ENCODE data around the gene QKI. TPM values are rescaled to one million over a fixed set of nuclear protein-coding genes. Genes with fewer than 3 reads are reported as not detected.
A peak's percentile ranks its signal among the peaks of the same experiment; 100 is the strongest.

QKI gene
- total RNA-seq, 3 donors from 2014 or later, result 158 to 304 (median 172) TPM

DNA sequence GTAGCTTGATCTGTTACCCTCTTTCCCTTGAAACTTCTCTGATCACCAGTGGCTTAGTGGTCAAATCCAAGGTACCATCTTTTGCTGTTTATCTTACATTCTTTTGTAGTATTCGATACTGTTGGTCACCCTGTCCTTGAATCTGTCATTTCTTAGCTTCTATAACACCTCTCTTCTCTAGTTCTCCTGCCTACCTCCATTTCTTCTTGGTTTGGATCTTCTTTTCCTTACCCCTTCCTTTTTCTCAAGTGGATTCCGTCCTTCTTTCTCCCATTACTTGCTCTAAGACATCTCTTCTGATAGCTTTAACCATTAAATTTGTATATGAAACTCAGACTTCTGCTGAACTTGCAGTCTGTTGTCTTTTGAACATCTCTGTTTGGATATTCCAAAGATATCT, 39.9 kb downstream of the QKI start:
- intact Hi-C loops (cut with DNase I; ENCODE audit: low total_unique reads), result no loop called here
- H3K36me3 ChIP-seq, result no peaks in the 10 kb centered on the region
- no peak overlapping the region for H3K4me3 ChIP-seq
- no peak for TF ChIP-seq POLR2AphosphoS5 (IDR thresholded peaks at IDR 0.05)
- no peak for TF ChIP-seq CTCF (IDR thresholded peaks at IDR 0.05)
- no peak for TF ChIP-seq POLR2A (IDR thresholded peaks at IDR 0.05)
- no peak for DNase-seq (ENCODE audit: low spot score in 2 of 2)
- no peaks in the 10 kb centered on the region for H3K27me3 ChIP-seq
- no peak overlapping the region for H3K27ac ChIP-seq
- peaks cover 0 to 10% of the 10 kb centered on the region in 2 donors for H3K4me1 ChIP-seq
- no peaks in the 10 kb centered on the region for H3K9me3 ChIP-seq

DNA sequence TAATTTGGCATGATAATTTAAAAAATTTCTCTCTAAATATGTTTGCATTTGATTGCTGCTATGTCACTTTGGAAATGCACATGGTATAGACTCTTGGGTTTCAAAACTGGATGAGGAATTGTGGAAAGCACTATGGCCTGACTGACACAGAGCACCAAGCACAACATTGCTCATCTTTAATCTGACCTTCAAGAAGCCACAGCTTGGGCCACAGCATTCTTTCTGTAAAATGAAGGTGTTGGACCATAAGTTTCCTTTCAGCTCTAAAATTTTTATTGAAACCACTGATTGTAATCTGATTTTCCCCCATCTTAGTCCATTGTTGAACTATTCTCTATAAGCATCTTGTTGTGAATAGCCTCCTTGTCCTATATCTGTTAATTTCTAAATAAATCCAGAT, 41.0 kb downstream of the QKI start:
- H3K36me3 ChIP-seq, result no peaks in the 10 kb centered on the region
- no peak overlapping the region for H3K27ac ChIP-seq
- H3K4me3 ChIP-seq, result no peak overlapping the region
- no peak for DNase-seq (ENCODE audit: low spot score in 2 of 2)
- no peaks in the 10 kb centered on the region for H3K9me3 ChIP-seq
- no peaks in the 10 kb centered on the region for H3K27me3 ChIP-seq
- TF ChIP-seq CTCF (IDR thresholded peaks at IDR 0.05) (no peak), POLR2A (IDR thresholded peaks at IDR 0.05) (no peak)
- intact Hi-C loops (cut with DNase I; ENCODE audit: low total_unique reads), result loop anchor here (5.0 kb wide), 1 partner anchor 737 kb away; no protein-coding TSS in a partner anchor
- H3K4me1 ChIP-seq, result peaks cover 0 to 10% of the 10 kb centered on the region in 2 donors

GRCh38 chr6:163457637-163458561, 43.4 kb downstream of the QKI start:
- peaks cover 0 to 10% of the 10 kb centered on the region in 2 donors for H3K4me1 ChIP-seq
- intact Hi-C loops (cut with DNase I; ENCODE audit: low total_unique reads), result loop anchor here (5.0 kb wide), 1 partner anchor 734 kb away; no protein-coding TSS in a partner anchor
- DNase-seq (ENCODE audit: low spot score in 2 of 2), result no peak
- peak overlapping the region; percentile 1 to 12 for H3K27ac ChIP-seq
- TF ChIP-seq POLR2A (IDR thresholded peaks at IDR 0.05), result no peak
- TF ChIP-seq POLR2AphosphoS5 (IDR thresholded peaks at IDR 0.05), result no peak
- TF ChIP-seq CTCF (IDR thresholded peaks at IDR 0.05), result no peak
- H3K4me3 ChIP-seq, result no peak overlapping the region
- no peaks in the 10 kb centered on the region for H3K36me3 ChIP-seq
- no peaks in the 10 kb centered on the region for H3K9me3 ChIP-seq
- no peaks in the 10 kb centered on the region for H3K27me3 ChIP-seq

DNA sequence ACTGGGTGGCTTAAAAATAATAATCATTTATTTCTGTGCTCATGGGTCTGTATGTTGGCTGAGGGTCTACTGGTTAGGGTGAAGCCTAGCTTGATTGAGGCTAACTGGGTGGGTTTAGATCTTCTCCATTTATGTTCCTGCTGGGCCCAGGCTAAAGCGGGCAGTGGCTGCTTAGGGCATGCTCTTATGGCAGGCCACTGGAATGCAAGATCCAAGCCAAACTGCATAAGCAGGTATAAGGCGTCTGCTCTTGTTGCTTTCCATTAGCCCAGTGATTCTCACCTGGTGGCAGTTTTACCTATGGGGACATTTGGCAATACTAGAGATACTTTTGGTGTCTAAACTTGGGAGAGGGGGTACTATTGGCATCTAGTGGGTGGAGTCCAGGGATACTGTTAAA, 44.5 kb downstream of the QKI start:
- DNase-seq (ENCODE audit: low spot score in 2 of 2), result no peak
- intact Hi-C loops (cut with DNase I; ENCODE audit: low total_unique reads), result loop anchor here (5.0 kb wide), 1 partner anchor 733 kb away; no protein-coding TSS in a partner anchor
- no peaks in the 10 kb centered on the region for H3K36me3 ChIP-seq
- no peaks in the 10 kb centered on the region for H3K27me3 ChIP-seq
- peaks cover 0 to 10% of the 10 kb centered on the region in 2 donors for H3K4me1 ChIP-seq
- H3K27ac ChIP-seq, result peak overlapping the region in 1 of 2 donors; percentile 26
- TF ChIP-seq POLR2AphosphoS5 (IDR thresholded peaks at IDR 0.05) (no peak), CTCF (IDR thresholded peaks at IDR 0.05) (no peak), POLR2A (IDR thresholded peaks at IDR 0.05) (no peak)
- H3K9me3 ChIP-seq, result no peaks in the 10 kb centered on the region
- peak overlapping the region in 1 of 3 donors; percentile 4 for H3K4me3 ChIP-seq

DNA sequence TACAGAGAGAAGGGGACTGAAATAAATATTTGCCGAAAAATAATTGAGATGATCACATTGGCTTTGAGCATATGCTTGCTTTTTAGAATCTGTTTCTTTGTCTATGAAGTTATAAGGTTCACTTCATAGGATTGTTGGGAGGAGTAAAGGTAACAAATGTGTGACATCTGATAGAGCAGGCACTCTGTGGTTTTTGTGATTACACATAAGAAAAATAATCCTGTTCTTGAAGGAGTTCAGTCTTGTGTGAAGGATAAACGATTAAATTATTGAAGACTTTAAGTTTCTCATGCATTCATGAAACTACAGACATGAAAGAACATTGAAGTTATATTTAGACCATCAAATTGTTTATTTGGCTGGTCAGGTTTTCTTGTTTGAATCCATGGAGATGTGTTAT, 45.0 kb downstream of the QKI start:
- H3K27me3 ChIP-seq, result no peaks in the 10 kb centered on the region
- peaks cover 0 to 10% of the 10 kb centered on the region in 2 donors for H3K4me1 ChIP-seq
- no peaks in the 10 kb centered on the region for H3K36me3 ChIP-seq
- no peaks in the 10 kb centered on the region for H3K9me3 ChIP-seq
- DNase-seq (ENCODE audit: low spot score in 2 of 2), result no peak
- peak overlapping the region in 1 of 3 donors; percentile 4 for H3K4me3 ChIP-seq
- intact Hi-C loops (cut with DNase I; ENCODE audit: low total_unique reads), result loop anchor here (5.0 kb wide), 1 partner anchor 733 kb away; no protein-coding TSS in a partner anchor
- TF ChIP-seq CTCF (IDR thresholded peaks at IDR 0.05) (no peak), POLR2AphosphoS5 (IDR thresholded peaks at IDR 0.05) (no peak), POLR2A (IDR thresholded peaks at IDR 0.05) (no peak)
- H3K27ac ChIP-seq, result no peak overlapping the region

Measured in breast epithelium (tissue), 4 donors.